A673 (cell line): ENCODE results near the gene TPD52L1. TPM values are rescaled to one million over a fixed set of nuclear protein-coding genes. Genes with fewer than 3 reads are reported as not detected.

Experiments
- Bru-seq: library from RNA; stranded (reverse); fragments of 400-500 nt; gene quantifications from one replicate; lab custom pipeline; 2021; lab: Mats Ljungman, UMichigan
- BruChase-seq, 2 experiments: library from RNA; stranded (reverse); fragments of 400-500 nt; gene quantifications; one replicate each; lab custom pipeline; 2021; lab: Mats Ljungman, UMichigan
- BruUV-seq: library from RNA; stranded (reverse); fragments of 400-500 nt; replicated peaks from 2 replicates; lab custom pipeline; 2021; lab: Mats Ljungman, UMichigan
- CTCF ChIA-PET: fragments of 300-600 bp; sonication (Branson Sonifier 250); formaldehyde crosslinking; loops from one replicate; lab custom pipeline; 2022; ENCODE audit warnings: antibody characterized with exemption; lab: Charles Lee
- POLR2A ChIA-PET: fragments of 300-600 bp; sonication (Branson Sonifier 250); formaldehyde crosslinking; loops from one replicate; lab custom pipeline; 2022; ENCODE audit warnings: antibody characterized with exemption; ENCODE audit not compliant: low non-redundant PET; lab: Charles Lee
- DNase-seq: peaks from one replicate; pipeline ENCODE4 v3.0.0-alpha.2; 2015; ENCODE audit warnings: low spot score
- H3K27ac ChIP-seq: fragments of 200-600 bp; sonication (generic); 2 replicates; pipeline ENCODE4 v1.5.1; 2016; ENCODE audit warnings: mixed run types, low read depth, mild to moderate bottlenecking, mixed read lengths, antibody characterized with exemption, low read length; ENCODE audit not compliant: poor library complexity, severe bottlenecking
- H3K27me3 ChIP-seq: fragments of 200-600 bp; sonication (generic); replicated peaks from 2 replicates; pipeline ENCODE4 v1.6.1; 2017; ENCODE audit warnings: mixed run types, low read depth, mild to moderate bottlenecking, mixed read lengths, antibody characterized with exemption, low read length; ENCODE audit not compliant: insufficient read depth, poor library complexity
- H3K36me3 ChIP-seq: fragments of 200-600 bp; sonication (generic); 2 replicates; pipeline ENCODE4 v1.6.1; 2016; ENCODE audit warnings: mixed run types, mild to moderate bottlenecking, mixed read lengths, antibody characterized with exemption, low read length; ENCODE audit not compliant: insufficient read depth, poor library complexity, severe bottlenecking
- H3K4me1 ChIP-seq: fragments of 200-600 bp; sonication (generic); 2 replicates; pipeline ENCODE4 v1.6.1; 2017; ENCODE audit warnings: mixed run types, mild to moderate bottlenecking, mixed read lengths, antibody characterized with exemption, low read length; ENCODE audit not compliant: insufficient read depth, poor library complexity, severe bottlenecking
- H3K4me3 ChIP-seq: fragments of 200-600 bp; sonication (generic); 2 replicates; pipeline ENCODE4 v1.5.1; 2016; ENCODE audit warnings: low read depth, mixed run types, mild to moderate bottlenecking, mixed read lengths, low read length; ENCODE audit not compliant: poor library complexity, severe bottlenecking
- H3K9me3 ChIP-seq: fragments of 200-600 bp; sonication (generic); 2 replicates; pipeline ENCODE4 v1.6.1; 2016; ENCODE audit warnings: mixed run types, low read depth, mild to moderate bottlenecking, mixed read lengths, antibody characterized with exemption, low read length; ENCODE audit not compliant: poor library complexity, severe bottlenecking
- EZH2 ChIP-seq: fragments of 200-600 bp; sonication (generic); IDR thresholded peaks from 2 replicates; pipeline ENCODE4 v1.6.1; 2017; ENCODE audit warnings: borderline replicate concordance, low read depth, mild to moderate bottlenecking, mixed read lengths, antibody characterized with exemption, low read length; ENCODE audit not compliant: poor library complexity, severe bottlenecking
- intact Hi-C: fragments of 100-400 bp; cut with micrococcal nuclease; formaldehyde crosslinking; loops from one replicate; pipeline ENCODE4 v1.10.0; 2022; ENCODE audit not compliant: unreplicated experiment
- long read RNA-seq: library from polyadenylated mRNA; stranded (forward); transcript quantifications from one replicate; pipeline ENCODE4 v2.0.0, GENCODE V29; 2022
- total RNA-seq: library from RNA; stranded (reverse); gene quantifications from 2 replicates; pipeline ENCODE4 v1.2.3, GENCODE V29; 2021
- TF ChIP-seq, protein P1 (sequence below): fragments of 300-800, 200-600 bp; sonication (generic); conservative IDR thresholded peaks from 2 replicates; pipeline ENCODE4 v1.5.1; 2017; ENCODE audit warnings: low read depth, mild to moderate bottlenecking, antibody characterized with exemption, low read length, moderate library complexity, mixed read lengths

TPD52L1 gene
- 2.0 and 5.4 TPM in 2 replicates for total RNA-seq
- percentile 30 among the genes with signal in this experiment for Bru-seq, nascent RNA
- BruChase-seq, experiment 1, labeled RNA remaining after a 2-hour chase, result percentile 22 among the genes with signal in this experiment
- BruChase-seq, experiment 2, labeled RNA remaining after a 6-hour chase, result percentile 18 among the genes with signal in this experiment
- long read RNA-seq, transcript TPD52L1-202 (5 exons, 2,147 nt), result major isoform, 6 of 12 reads
- long read RNA-seq, partial matches to known transcripts, result 0 of 12 reads
- long read RNA-seq, other reads (novel, unspliced or antisense), result 2 of 12 reads

DNA sequence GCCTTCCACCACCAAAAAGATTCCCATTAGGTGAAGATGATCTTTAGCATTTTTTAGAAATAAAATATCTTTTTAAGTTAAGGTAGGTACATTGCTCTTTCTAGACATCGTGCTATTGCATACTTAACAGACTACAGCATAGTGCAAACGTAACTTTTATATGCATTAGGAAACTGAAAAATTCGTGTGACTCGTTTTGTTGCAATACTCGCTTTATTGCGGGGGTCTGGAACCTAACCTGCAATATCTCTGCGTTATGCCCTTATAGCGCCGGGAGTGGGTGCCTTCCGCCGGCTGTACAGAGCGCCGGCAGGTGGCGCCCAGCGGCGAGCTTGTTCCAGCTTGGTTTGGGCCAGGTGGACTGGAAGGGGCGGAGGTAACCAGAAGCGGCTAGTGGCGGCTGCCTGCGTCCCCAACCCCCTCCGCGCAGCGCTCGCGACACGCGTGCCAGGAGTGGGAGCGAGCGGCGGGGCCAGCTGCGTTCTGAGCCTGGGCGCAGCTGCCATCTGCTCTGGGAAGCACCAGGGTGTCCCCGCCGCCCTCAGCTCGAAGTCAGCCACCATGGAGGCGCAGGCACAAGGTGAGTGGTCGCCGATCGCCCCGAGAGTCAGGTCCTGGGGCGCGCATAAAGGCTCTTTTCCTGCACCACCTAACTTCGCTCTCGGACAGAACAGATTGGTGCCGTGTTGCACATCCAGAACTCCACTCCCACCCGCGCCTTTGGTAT lies at the start of gene TPD52L1:
TSS of gene TPD52L1 (plus strand) at position 383 of the 727 bp plus-strand sequence. CDS start at position 562, 179 bp downstream.
- no TSS peak for BruUV-seq

GRCh38 chr6:125104425-125104824 lies 49.1 kb upstream of the TPD52L1 start:
- CTCF ChIA-PET, result no interaction called here
- no peak overlapping the region for H3K4me3 ChIP-seq
- BruUV-seq, result no TSS peak
- no peaks in the 10 kb centered on the region for H3K36me3 ChIP-seq
- POLR2A ChIA-PET, result interaction anchor here (0.8 kb wide), 1 partner anchor 90 kb away, joined by 3 read pairs; no protein-coding TSS in a partner anchor
- peak overlapping the region; percentile 72 for H3K27ac ChIP-seq
- intact Hi-C loops, result loop anchor here (5.0 kb wide), 1 partner anchor 142 kb away; the partner anchor contains the start of gene RNF217
- no peaks in the 10 kb centered on the region for H3K9me3 ChIP-seq
- TF ChIP-seq EZH2, result no peak
- TF ChIP-seq, protein P1, sequence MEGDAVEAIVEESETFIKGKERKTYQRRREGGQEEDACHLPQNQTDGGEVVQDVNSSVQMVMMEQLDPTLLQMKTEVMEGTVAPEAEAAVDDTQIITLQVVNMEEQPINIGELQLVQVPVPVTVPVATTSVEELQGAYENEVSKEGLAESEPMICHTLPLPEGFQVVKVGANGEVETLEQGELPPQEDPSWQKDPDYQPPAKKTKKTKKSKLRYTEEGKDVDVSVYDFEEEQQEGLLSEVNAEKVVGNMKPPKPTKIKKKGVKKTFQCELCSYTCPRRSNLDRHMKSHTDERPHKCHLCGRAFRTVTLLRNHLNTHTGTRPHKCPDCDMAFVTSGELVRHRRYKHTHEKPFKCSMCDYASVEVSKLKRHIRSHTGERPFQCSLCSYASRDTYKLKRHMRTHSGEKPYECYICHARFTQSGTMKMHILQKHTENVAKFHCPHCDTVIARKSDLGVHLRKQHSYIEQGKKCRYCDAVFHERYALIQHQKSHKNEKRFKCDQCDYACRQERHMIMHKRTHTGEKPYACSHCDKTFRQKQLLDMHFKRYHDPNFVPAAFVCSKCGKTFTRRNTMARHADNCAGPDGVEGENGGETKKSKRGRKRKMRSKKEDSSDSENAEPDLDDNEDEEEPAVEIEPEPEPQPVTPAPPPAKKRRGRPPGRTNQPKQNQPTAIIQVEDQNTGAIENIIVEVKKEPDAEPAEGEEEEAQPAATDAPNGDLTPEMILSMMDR, result no peak
- H3K27me3 ChIP-seq, result no peaks in the 10 kb centered on the region
- H3K4me1 ChIP-seq, result peaks cover 24% of the 10 kb centered on the region
- DNase-seq, result peak; percentile 91

More for the DNA sequence above, at the start of gene TPD52L1:
- H3K27me3 ChIP-seq, result no peaks in the 10 kb centered on the region
- intact Hi-C loops, result loop anchor here (2.0 kb wide), 1 partner anchor 147 kb away; the partner anchor contains the start of gene HDDC2
- POLR2A ChIA-PET, result no interaction called here
- H3K27ac ChIP-seq, result no peak within 1 kb of the TSS
- H3K4me3 ChIP-seq, result peak within 1 kb of the TSS; percentile 55
- H3K36me3 ChIP-seq, result no peaks in the 10 kb centered on the region
- TF ChIP-seq, protein P1, result peak; percentile 96
- TF ChIP-seq EZH2, result no peak
- no peaks in the 10 kb centered on the region for H3K9me3 ChIP-seq
- CTCF ChIA-PET, result interaction anchor here (0.6 to 1.1 kb wide), 3 partner anchors 33 to 174 kb away, joined by 3 to 4 read pairs (median 3); no protein-coding TSS in a partner anchor
- H3K4me1 ChIP-seq, result peaks cover 5% of the 10 kb centered on the region
- peak; percentile 72 for DNase-seq

- intact Hi-C loops, result no loop called here
- peaks cover 3% of the 10 kb centered on the region for H3K36me3 ChIP-seq
- no TSS peak for BruUV-seq
- no peak overlapping the region for H3K4me3 ChIP-seq
- H3K4me1 ChIP-seq, result peaks cover 24% of the 10 kb centered on the region
- H3K9me3 ChIP-seq, result peaks cover 20% of the 10 kb centered on the region
- CTCF ChIA-PET, result no interaction called here
- TF ChIP-seq, protein P1, result no peak
- TF ChIP-seq EZH2, result no peak
- POLR2A ChIA-PET, result no interaction called here
- no peak for DNase-seq
- H3K27ac ChIP-seq, result no peak overlapping the region
- H3K27me3 ChIP-seq, result no peaks in the 10 kb centered on the region
These were observed 46.5 kb upstream of the TPD52L1 start for GRCh38 chr6:125107048-125107447.
